Stimulated activated memory B cell treated with anti-CD40 and anti-IgM and Interleukin-4, amounts not matched to agents 10 μg/mL and 1 μg/mL and 100 μg/mL, for 72 hours (primary cell): Measurements from ENCODE around the gene MAPKAPK3.
A peak's percentile ranks its signal among the peaks of the same experiment; 100 is the strongest.
"Not testable (repeated sequence)": the region's sequence is repeated elsewhere in the genome, so short reads cannot be mapped to it uniquely, and the experiment has no call there.

ENCODE experiments used
- ATAC-seq: fragments of 150-1000 bp; cut with Tn5 transposase; 2 replicates; pipeline ENCODE4 v1.10.0; 2021
- H3K27ac Mint-ChIP-seq: one replicate; pipeline ENCODE4 v1.8.0; 2022; ENCODE audit warnings: mild to moderate bottlenecking, mixed read lengths
- H3K27me3 Mint-ChIP-seq: one replicate; pipeline ENCODE4 v1.8.0; 2022; ENCODE audit warnings: mixed read lengths
- H3K36me3 Mint-ChIP-seq: one replicate; pipeline ENCODE4 v1.8.0; 2022; ENCODE audit warnings: mixed read lengths
- H3K4me1 Mint-ChIP-seq: one replicate; pipeline ENCODE4 v1.8.0; 2022; ENCODE audit warnings: mixed read lengths
- H3K4me3 Mint-ChIP-seq: one replicate; pipeline ENCODE4 v1.8.0; 2022; ENCODE audit warnings: mild to moderate bottlenecking, moderate library complexity, mixed read lengths
- H3K9me3 Mint-ChIP-seq: one replicate; pipeline ENCODE4 v1.8.0; 2022; ENCODE audit warnings: mixed read lengths

The MAPKAPK3 gene

GRCh38 chr3:50662408-50662807 lies 45.5 kb downstream of the MAPKAPK3 start:
- Mint-ChIP-seq H3K27ac (no peak overlapping the region), H3K4me3 (no peak overlapping the region), H3K27me3 (no peaks in the 10 kb centered on the region), H3K4me1 (peaks cover 8% of the 10 kb centered on the region), H3K9me3 (no peaks in the 10 kb centered on the region), H3K36me3 (no peaks in the 10 kb centered on the region)
- no peak for ATAC-seq

- Mint-ChIP-seq H3K9me3 (no peaks in the 10 kb centered on the region), H3K4me3 (no peak overlapping the region), H3K27ac (no peak overlapping the region), H3K36me3 (no peaks in the 10 kb centered on the region), H3K27me3 (no peaks in the 10 kb centered on the region), H3K4me1 (peaks cover 8% of the 10 kb centered on the region)
- no peak for ATAC-seq
Measured at GRCh38 chr3:50665081-50665840, 48.3 kb downstream of the MAPKAPK3 start.

- H3K4me1 Mint-ChIP-seq, H3K4me3 Mint-ChIP-seq, H3K27ac Mint-ChIP-seq, H3K36me3 Mint-ChIP-seq, H3K27me3 Mint-ChIP-seq, ATAC-seq, H3K9me3 Mint-ChIP-seq: not testable (repeated sequence)
Measured at GRCh38 chr3:50665841-50666115, 48.8 kb downstream of the MAPKAPK3 start.

GRCh38 chr3:50666837-50667236 lies 49.9 kb downstream of the MAPKAPK3 start:
- H3K27me3 Mint-ChIP-seq: peaks cover 2% of the 10 kb centered on the region
- H3K36me3 Mint-ChIP-seq: no peaks in the 10 kb centered on the region
- peaks cover 8% of the 10 kb centered on the region for H3K4me1 Mint-ChIP-seq
- H3K9me3 Mint-ChIP-seq: no peaks in the 10 kb centered on the region
- H3K27ac Mint-ChIP-seq: no peak overlapping the region
- no peak overlapping the region for H3K4me3 Mint-ChIP-seq
- no peak for ATAC-seq

- peaks cover 20% of the 10 kb centered on the region for H3K27me3 Mint-ChIP-seq
- no peak overlapping the region for H3K4me3 Mint-ChIP-seq
- H3K4me1 Mint-ChIP-seq: peaks cover 7% of the 10 kb centered on the region
- no peak overlapping the region for H3K27ac Mint-ChIP-seq
- no peaks in the 10 kb centered on the region for H3K36me3 Mint-ChIP-seq
- ATAC-seq: no peak
- H3K9me3 Mint-ChIP-seq: no peaks in the 10 kb centered on the region
Measured at GRCh38 chr3:50671331-50671730, 54.4 kb downstream of the MAPKAPK3 start.

GRCh38 chr3:50672656-50673055 lies 55.7 kb downstream of the MAPKAPK3 start:
- H3K4me3 Mint-ChIP-seq: no peak overlapping the region
- peaks cover 20% of the 10 kb centered on the region for H3K27me3 Mint-ChIP-seq
- H3K36me3 Mint-ChIP-seq: no peaks in the 10 kb centered on the region
- ATAC-seq: no peak
- no peaks in the 10 kb centered on the region for H3K9me3 Mint-ChIP-seq
- H3K4me1 Mint-ChIP-seq: peaks cover 7% of the 10 kb centered on the region
- no peak overlapping the region for H3K27ac Mint-ChIP-seq

GRCh38 chr3:50673931-50674330 lies 57.0 kb downstream of the MAPKAPK3 start:
- ATAC-seq: no peak
- Mint-ChIP-seq H3K36me3 (no peaks in the 10 kb centered on the region), H3K27ac (no peak overlapping the region), H3K9me3 (no peaks in the 10 kb centered on the region), H3K4me1 (peaks cover 7% of the 10 kb centered on the region), H3K27me3 (peaks cover 29% of the 10 kb centered on the region), H3K4me3 (peak overlapping the region; percentile 50)

GRCh38 chr3:50674349-50675178 lies 57.6 kb downstream of the MAPKAPK3 start, which contains the start of gene DOCK3:
TSS of gene DOCK3 (plus strand) at chr3:50674927. CDS start at chr3:50675264, 337 bp downstream.
- Mint-ChIP-seq H3K36me3 (no peaks in the 10 kb centered on the region), H3K27me3 (peaks cover 35% of the 10 kb centered on the region), H3K27ac (no peak within 1 kb of the TSS), H3K4me3 (peak within 1 kb of the TSS; percentile 50), H3K9me3 (no peaks in the 10 kb centered on the region), H3K4me1 (peaks cover 7% of the 10 kb centered on the region)
- ATAC-seq: peak; percentile 83

GRCh38 chr3:50675179-50676030 lies 58.5 kb downstream of the MAPKAPK3 start:
- Mint-ChIP-seq H3K36me3 (no peaks in the 10 kb centered on the region), H3K27me3 (peaks cover 39% of the 10 kb centered on the region), H3K9me3 (no peaks in the 10 kb centered on the region), H3K4me3 (peak overlapping the region; percentile 24), H3K27ac (no peak overlapping the region), H3K4me1 (peaks cover 7% of the 10 kb centered on the region)
- peak; percentile 58 for ATAC-seq

- H3K4me3 Mint-ChIP-seq: no peak overlapping the region
- no peaks in the 10 kb centered on the region for H3K36me3 Mint-ChIP-seq
- no peaks in the 10 kb centered on the region for H3K9me3 Mint-ChIP-seq
- ATAC-seq: no peak
- peaks cover 7% of the 10 kb centered on the region for H3K4me1 Mint-ChIP-seq
- peaks cover 46% of the 10 kb centered on the region for H3K27me3 Mint-ChIP-seq
- H3K27ac Mint-ChIP-seq: no peak overlapping the region
Measured at GRCh38 chr3:50676031-50676705, 59.2 kb downstream of the MAPKAPK3 start.

- ATAC-seq: no peak
- Mint-ChIP-seq H3K36me3 (no peaks in the 10 kb centered on the region), H3K27me3 (peaks cover 21% of the 10 kb centered on the region), H3K4me3 (no peak overlapping the region), H3K9me3 (no peaks in the 10 kb centered on the region), H3K27ac (no peak overlapping the region), H3K4me1 (no peaks in the 10 kb centered on the region)
Measured at GRCh38 chr3:50687127-50687751, 70.3 kb downstream of the MAPKAPK3 start.

- Mint-ChIP-seq H3K4me1 (no peaks in the 10 kb centered on the region), H3K36me3 (no peaks in the 10 kb centered on the region), H3K27me3 (peaks cover 16% of the 10 kb centered on the region), H3K27ac (no peak overlapping the region), H3K4me3 (no peak overlapping the region), H3K9me3 (no peaks in the 10 kb centered on the region)
- no peak for ATAC-seq
Measured at GRCh38 chr3:50687916-50688315, 71.0 kb downstream of the MAPKAPK3 start.

- peaks cover 16% of the 10 kb centered on the region for H3K27me3 Mint-ChIP-seq
- not testable (repeated sequence) for H3K27ac Mint-ChIP-seq, H3K4me1 Mint-ChIP-seq, H3K36me3 Mint-ChIP-seq, H3K9me3 Mint-ChIP-seq, ATAC-seq, H3K4me3 Mint-ChIP-seq
Measured at GRCh38 chr3:50688602-50689001, 71.7 kb downstream of the MAPKAPK3 start.

GRCh38 chr3:50689558-50689957 lies 72.6 kb downstream of the MAPKAPK3 start:
- H3K27me3 Mint-ChIP-seq: peaks cover 16% of the 10 kb centered on the region
- no peaks in the 10 kb centered on the region for H3K36me3 Mint-ChIP-seq
- no peak for ATAC-seq
- H3K4me1 Mint-ChIP-seq: no peaks in the 10 kb centered on the region
- H3K4me3 Mint-ChIP-seq: no peak overlapping the region
- no peak overlapping the region for H3K27ac Mint-ChIP-seq
- no peaks in the 10 kb centered on the region for H3K9me3 Mint-ChIP-seq
